Measurements from ENCODE around the gene OR3A2. TPM values are rescaled to one million over a fixed set of nuclear protein-coding genes. Genes with fewer than 3 reads are reported as not detected.
"Not testable (repeated sequence)": the region's sequence is repeated elsewhere in the genome, so short reads cannot be mapped to it uniquely, and the experiment has no call there.

OR3A2 gene
- total and polyA plus RNA-seq, 10 of the 15 experiments (the other 5 are each of a cell fraction or from before 2014, with no cell fraction given), result not detected

DNA sequence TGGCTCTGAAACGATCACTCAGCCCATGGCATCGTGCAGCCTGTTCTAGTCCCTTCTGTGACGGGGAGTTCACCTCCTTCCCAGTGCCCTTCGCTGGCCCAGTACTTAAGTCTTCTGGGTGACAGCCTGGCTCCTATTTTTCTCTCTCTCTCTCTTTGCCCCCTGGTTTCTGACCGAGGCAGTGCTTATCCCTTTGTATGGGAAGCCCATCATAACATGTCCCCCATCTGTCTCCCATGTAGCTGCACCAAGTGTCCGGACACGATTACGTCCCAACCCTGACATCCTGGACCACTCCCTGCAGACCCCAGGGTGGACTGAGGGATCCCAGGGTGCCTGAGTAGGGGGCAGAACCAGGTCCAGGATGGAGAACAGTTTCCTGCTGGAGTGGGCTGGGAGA lies 153.8 kb downstream of the OR3A2 start:
- H3K27me3 ChIP-seq (replicated peaks in 1 of 2; ENCODE audit: control insufficient read depth in 2 of 2, insufficient read depth in 2 of 2, low read length in 1 of 2); RAD21 ChIA-PET (ENCODE audit: unreplicated experiment); intact Hi-C loops (cut with micrococcal nuclease; ENCODE audit: unreplicated experiment); ATAC-seq; POLR2A ChIA-PET; H3K36me3 ChIP-seq (ENCODE audit: control insufficient read depth in 2 of 2, insufficient read depth in 2 of 2, low read length in 1 of 2); H3K27ac ChIP-seq (ENCODE audit: control insufficient read depth, insufficient read depth); H3K4me1 ChIP-seq (ENCODE audit: control insufficient read depth, insufficient read depth, low read length); H2AFZ ChIP-seq (ENCODE audit: control insufficient read depth, low read depth, low read length); H3K4me2 ChIP-seq (ENCODE audit: control insufficient read depth, insufficient read depth); CTCF ChIA-PET; H3K4me3 ChIP-seq; FAIRE-seq; H3K9me3 ChIP-seq (replicated peaks; ENCODE audit: control insufficient read depth, insufficient read depth, low read length); H3K9ac ChIP-seq (ENCODE audit: control insufficient read depth, insufficient read depth, low read length); SMC1A ChIA-PET (ENCODE audit: uncharacterized antibody, unreplicated experiment); H4K20me1 ChIP-seq (ENCODE audit: control insufficient read depth, insufficient read depth); DNase-seq (ENCODE audit: low read depth, low spot score); BruUV-seq (replicated peaks); H3K79me2 ChIP-seq (ENCODE audit: control insufficient read depth, insufficient read depth, low read length): not testable (repeated sequence)
- WGBS (ENCODE audit: insufficient coverage, insufficient replicate concordance, low lambda C conversion rate, missing lambda C conversion rate), result 51% methylated on average over 8 of the region's 8 CpGs
- in situ Hi-C loops (cut with MboI), result loop anchor here (5.0 kb wide), 1 partner anchor 160 kb away; no protein-coding TSS in a partner anchor

Small RNA genes within 50 kb of the gene (small RNA-seq; reads per million reads assigned to genes)
- not detected for gene OR1AC1P

Other genes starting within 250 kb of the OR3A2 start
Only the 7 nearest of the 11 such genes appear.
- not detected in 2 replicates for gene OR3A1, start 87.9 kb downstream of the OR3A2 start, total RNA-seq (2014; rRNA removed)
- gene OR3A1, start 87.9 kb downstream of the OR3A2 start, total RNA-seq (2014; rRNA removed; fragmentation: Illumina TruSeq; extraction: Trizol), result not detected in 2 replicates
- gene OR3A1, start 87.9 kb downstream of the OR3A2 start, total RNA-seq (2021), result not detected in 2 replicates
- gene OR3A1, start 87.9 kb downstream of the OR3A2 start, polyA plus RNA-seq (2011; rRNA removed), result not detected in 2 replicates
- gene OR3A1, start 87.9 kb downstream of the OR3A2 start, polyA plus RNA-seq (2014; fragmentation: Illumina TruSeq; extraction: Trizol), result not detected in 2 replicates
- gene OR3A1, start 87.9 kb downstream of the OR3A2 start, polyA plus RNA-seq (2014; fragmentation: Nextera tagmentation; extraction: Ambion mirVana), result not detected
- gene OR3A1, start 87.9 kb downstream of the OR3A2 start, polyA plus RNA-seq (2014; rRNA removed), result not detected in 2 replicates
- not detected for gene OR3A1, start 87.9 kb downstream of the OR3A2 start, polyA plus RNA-seq (2016; fragmentation: Nextera tagmentation; extraction: Ambion mirVana)
- gene OR1E1, start 12.1 kb upstream of the OR3A2 start, total RNA-seq (2014; rRNA removed), result not detected in 2 replicates
- not detected in 2 replicates for gene OR1E1, start 12.1 kb upstream of the OR3A2 start, total RNA-seq (2014; rRNA removed; fragmentation: Illumina TruSeq; extraction: Trizol)
- gene OR1E1, start 12.1 kb upstream of the OR3A2 start, total RNA-seq (2021), result not detected in 2 replicates
- gene OR1E1, start 12.1 kb upstream of the OR3A2 start, polyA plus RNA-seq (2011; rRNA removed), result not detected in 2 replicates
- not detected in 2 replicates for gene OR1E1, start 12.1 kb upstream of the OR3A2 start, polyA plus RNA-seq (2014; fragmentation: Illumina TruSeq; extraction: Trizol)
- gene OR1E1, start 12.1 kb upstream of the OR3A2 start, polyA plus RNA-seq (2014; fragmentation: Nextera tagmentation; extraction: Ambion mirVana), result not detected
- gene OR1E1, start 12.1 kb upstream of the OR3A2 start, polyA plus RNA-seq (2014; rRNA removed), result not detected in 2 replicates
- not detected for gene OR1E1, start 12.1 kb upstream of the OR3A2 start, polyA plus RNA-seq (2016; fragmentation: Nextera tagmentation; extraction: Ambion mirVana)
- gene OR3A3, start 25.1 kb upstream of the OR3A2 start, total RNA-seq (2014; rRNA removed), result not detected in 2 replicates
- not detected in 2 replicates for gene OR3A3, start 25.1 kb upstream of the OR3A2 start, total RNA-seq (2014; rRNA removed; fragmentation: Illumina TruSeq; extraction: Trizol)
- gene OR3A3, start 25.1 kb upstream of the OR3A2 start, total RNA-seq (2021), result not detected in 2 replicates
- gene OR3A3, start 25.1 kb upstream of the OR3A2 start, polyA plus RNA-seq (2011; rRNA removed), result not detected in 2 replicates
- gene OR3A3, start 25.1 kb upstream of the OR3A2 start, polyA plus RNA-seq (2014; fragmentation: Illumina TruSeq; extraction: Trizol), result 0.07 TPM in 1 of 2 replicates, not detected in the other
- gene OR3A3, start 25.1 kb upstream of the OR3A2 start, polyA plus RNA-seq (2014; fragmentation: Nextera tagmentation; extraction: Ambion mirVana), result not detected
- gene OR3A3, start 25.1 kb upstream of the OR3A2 start, polyA plus RNA-seq (2014; rRNA removed), result not detected in 2 replicates
- gene OR3A3, start 25.1 kb upstream of the OR3A2 start, polyA plus RNA-seq (2016; fragmentation: Nextera tagmentation; extraction: Ambion mirVana), result not detected
- gene OR1E2, start 47.5 kb upstream of the OR3A2 start, total RNA-seq (2014; rRNA removed), result not detected in 2 replicates
- not detected in 2 replicates for gene OR1E2, start 47.5 kb upstream of the OR3A2 start, total RNA-seq (2014; rRNA removed; fragmentation: Illumina TruSeq; extraction: Trizol)
- not detected in 2 replicates for gene OR1E2, start 47.5 kb upstream of the OR3A2 start, total RNA-seq (2021)
- gene OR1E2, start 47.5 kb upstream of the OR3A2 start, polyA plus RNA-seq (2011; rRNA removed), result not detected in 2 replicates
- not detected in 2 replicates for gene OR1E2, start 47.5 kb upstream of the OR3A2 start, polyA plus RNA-seq (2014; fragmentation: Illumina TruSeq; extraction: Trizol)
- not detected for gene OR1E2, start 47.5 kb upstream of the OR3A2 start, polyA plus RNA-seq (2014; fragmentation: Nextera tagmentation; extraction: Ambion mirVana)
- not detected in 2 replicates for gene OR1E2, start 47.5 kb upstream of the OR3A2 start, polyA plus RNA-seq (2014; rRNA removed)
- not detected for gene OR1E2, start 47.5 kb upstream of the OR3A2 start, polyA plus RNA-seq (2016; fragmentation: Nextera tagmentation; extraction: Ambion mirVana)
- gene SPATA22, start 85.5 kb upstream of the OR3A2 start, total RNA-seq (2014; rRNA removed), result not detected in 2 replicates
- gene SPATA22, start 85.5 kb upstream of the OR3A2 start, total RNA-seq (2014; rRNA removed; fragmentation: Illumina TruSeq; extraction: Trizol), result not detected in 2 replicates
- gene SPATA22, start 85.5 kb upstream of the OR3A2 start, total RNA-seq (2021), result not detected in 2 replicates
- not detected in 2 replicates for gene SPATA22, start 85.5 kb upstream of the OR3A2 start, polyA plus RNA-seq (2011; rRNA removed)
- not detected in 2 replicates for gene SPATA22, start 85.5 kb upstream of the OR3A2 start, polyA plus RNA-seq (2014; fragmentation: Illumina TruSeq; extraction: Trizol)
- not detected for gene SPATA22, start 85.5 kb upstream of the OR3A2 start, polyA plus RNA-seq (2014; fragmentation: Nextera tagmentation; extraction: Ambion mirVana)
- not detected in 2 replicates for gene SPATA22, start 85.5 kb upstream of the OR3A2 start, polyA plus RNA-seq (2014; rRNA removed)
- not detected for gene SPATA22, start 85.5 kb upstream of the OR3A2 start, polyA plus RNA-seq (2016; fragmentation: Nextera tagmentation; extraction: Ambion mirVana)
- not detected in 2 replicates for gene ASPA, start 89.7 kb upstream of the OR3A2 start, total RNA-seq (2014; rRNA removed)
- gene ASPA, start 89.7 kb upstream of the OR3A2 start, total RNA-seq (2014; rRNA removed; fragmentation: Illumina TruSeq; extraction: Trizol), result not detected in 2 replicates
- gene ASPA, start 89.7 kb upstream of the OR3A2 start, total RNA-seq (2021), result not detected in 2 replicates
- gene ASPA, start 89.7 kb upstream of the OR3A2 start, polyA plus RNA-seq (2011; rRNA removed), result 0.30 and 0.32 TPM in 2 replicates
- gene ASPA, start 89.7 kb upstream of the OR3A2 start, polyA plus RNA-seq (2014; fragmentation: Illumina TruSeq; extraction: Trizol), result not detected in 2 replicates
- gene ASPA, start 89.7 kb upstream of the OR3A2 start, polyA plus RNA-seq (2014; fragmentation: Nextera tagmentation; extraction: Ambion mirVana), result under 1 TPM in 1 of 2 experiments, not detected in 1; 0.04 TPM
- gene ASPA, start 89.7 kb upstream of the OR3A2 start, polyA plus RNA-seq (2014; rRNA removed), result 0.03 TPM in 1 of 2 replicates, not detected in the other
- gene ASPA, start 89.7 kb upstream of the OR3A2 start, polyA plus RNA-seq (2016; fragmentation: Nextera tagmentation; extraction: Ambion mirVana), result not detected
- 2.7 and 3.7 TPM in 2 replicates for gene TRPV3, start 171.5 kb upstream of the OR3A2 start, total RNA-seq (2014; rRNA removed)
- gene TRPV3, start 171.5 kb upstream of the OR3A2 start, total RNA-seq (2014; rRNA removed; fragmentation: Illumina TruSeq; extraction: Trizol), result 2.7 and 2.8 TPM in 2 replicates
- gene TRPV3, start 171.5 kb upstream of the OR3A2 start, total RNA-seq (2021), result 3.6 and 5.2 TPM in 2 replicates
- 8.7 and 12.0 TPM in 2 replicates for gene TRPV3, start 171.5 kb upstream of the OR3A2 start, polyA plus RNA-seq (2011; rRNA removed)
- 3.3 and 4.1 TPM in 2 replicates for gene TRPV3, start 171.5 kb upstream of the OR3A2 start, polyA plus RNA-seq (2014; fragmentation: Illumina TruSeq; extraction: Trizol)
- under 1 TPM; 0.52 to 0.60 TPM for gene TRPV3, start 171.5 kb upstream of the OR3A2 start, polyA plus RNA-seq (2014; fragmentation: Nextera tagmentation; extraction: Ambion mirVana)
- gene TRPV3, start 171.5 kb upstream of the OR3A2 start, polyA plus RNA-seq (2014; rRNA removed), result 4.4 and 4.5 TPM in 2 replicates
- gene TRPV3, start 171.5 kb upstream of the OR3A2 start, polyA plus RNA-seq (2016; fragmentation: Nextera tagmentation; extraction: Ambion mirVana), result 1 to 10 TPM; 1.6 to 2.1 TPM